K562 (cell line): Measurements from ENCODE around the gene PCDHGA5. TPM values are rescaled to one million over a fixed set of nuclear protein-coding genes. Genes with fewer than 3 reads are reported as not detected.
A peak's percentile ranks its signal among the peaks of the same experiment; 100 is the strongest.

Source experiments
- ATAC-seq: fragments of 200-7000 bp; cut with Tn5 transposase; 3 replicates; pipeline ENCODE4 v1.9.1; 2020; ENCODE audit warnings: moderate library complexity
- BruUV-seq: library from RNA; stranded (reverse); fragments of 400-500 nt; replicated peaks from 2 replicates; lab custom pipeline; 2021; lab: Mats Ljungman, UMichigan
- CTCF ChIA-PET: fragments of 300-600 bp; formaldehyde crosslinking; extraction: SDS; loops from one replicate; lab custom pipeline; 2021; ENCODE audit warnings: low intra/inter-chr PET ratio; lab: Yijun Ruan, JAX
- POLR2A ChIA-PET: fragments of 300-600, 350-650 bp; sonication (Branson Sonifier 250); formaldehyde crosslinking; extraction: SDS; loops from one replicate; lab custom pipeline; 2021; ENCODE audit warnings: antibody characterized with exemption, inconsistent platforms; lab: Yijun Ruan, JAX
- DNase-seq, 4 experiments: peaks; one replicate each; pipeline versions ENCODE4 v3.0.0 to v3.0.0-alpha.2; 2011 to 2018; ENCODE audit warnings: low spot score in 3 of 4, mixed read lengths in 3 of 4; ENCODE audit errors: extremely low read depth in 1 of 4
- FAIRE-seq: peaks from 2 replicates; lab custom pipeline; 2011; peaks lifted over from hg19 to GRCh38; lab: Jason Lieb, UNC
- H2AFZ ChIP-seq: 2 replicates; pipeline ENCODE4 v1.6.0; 2011; ENCODE audit warnings: low read depth, low read length, control low read depth, inconsistent platforms
- H3K27ac ChIP-seq: fragments of 200-600 bp; 3 replicates; pipeline ENCODE4 v1.8.0; 2011; ENCODE audit warnings: low read depth, mild to moderate bottlenecking, control low read depth, inconsistent platforms, low read length, moderate library complexity, mixed read lengths; ENCODE audit errors: extremely low read depth
- H3K27me3 ChIP-seq, 2 experiments: fragments of 300-600 bp in 1 of 2; 2 replicates in 1 of 2; 3 replicates in 1 of 2; pipeline versions ENCODE4 v1.6.0 to v1.8.0; 2011; ENCODE audit warnings: inconsistent platforms in 2 of 2, low read length in 2 of 2, mild to moderate bottlenecking in 1 of 2, mixed read lengths in 1 of 2, moderate library complexity in 1 of 2; ENCODE audit not compliant: control insufficient read depth in 2 of 2, insufficient read depth in 2 of 2
- H3K36me3 ChIP-seq: fragments of 300-600 bp; 3 replicates; pipeline ENCODE4 v1.8.0; 2011; ENCODE audit warnings: mild to moderate bottlenecking, low read length, inconsistent platforms; ENCODE audit not compliant: control insufficient read depth, insufficient read depth
- H3K4me1 ChIP-seq, 2 experiments: fragments of 200-600 bp in 1 of 2; replicated peaks in 1 of 2; 2 replicates in 1 of 2; 3 replicates in 1 of 2; pipeline versions ENCODE4 v1.5.1 to v1.8.0; 2011; ENCODE audit warnings: inconsistent platforms in 2 of 2, low read length in 2 of 2, mild to moderate bottlenecking in 1 of 2, mixed read lengths in 1 of 2, moderate library complexity in 1 of 2; ENCODE audit not compliant: control insufficient read depth in 2 of 2, insufficient read depth in 2 of 2
- H3K4me2 ChIP-seq: 2 replicates; pipeline ENCODE4 v1.6.1; 2011; ENCODE audit warnings: low read length, control low read depth, inconsistent platforms, mixed read lengths; ENCODE audit not compliant: insufficient read depth
- H3K4me3 ChIP-seq: fragments of 200-600 bp; sonication (generic), shearing (Covaris generic); 2 replicates; pipeline ENCODE4 v1.5.1; 2016; ENCODE audit warnings: control low read depth, inconsistent platforms
- H3K79me2 ChIP-seq: fragments of 200-600 bp; 3 replicates; pipeline ENCODE4 v1.8.0; 2011; ENCODE audit warnings: low read length, inconsistent platforms; ENCODE audit not compliant: control insufficient read depth, insufficient read depth
- H3K9ac ChIP-seq, 2 experiments: 2 replicates each; pipeline versions ENCODE4 v1.6.0 to v1.6.1; 2011; ENCODE audit warnings: low read depth in 2 of 2, low read length in 2 of 2, control low read depth in 1 of 2, inconsistent platforms in 1 of 2, mild to moderate bottlenecking in 1 of 2, mixed read lengths in 1 of 2; ENCODE audit not compliant: insufficient read depth in 1 of 2
- H3K9me1 ChIP-seq: one replicate; pipeline ENCODE4 v1.6.0; 2011; ENCODE audit warnings: inconsistent platforms, mild to moderate bottlenecking, low read length, moderate library complexity; ENCODE audit not compliant: control insufficient read depth, insufficient read depth
- H3K9me3 ChIP-seq: replicated peaks from 2 replicates; pipeline ENCODE4 v1.5.1; 2011; ENCODE audit warnings: low read depth, low read length, inconsistent platforms; ENCODE audit not compliant: control insufficient read depth, insufficient read depth
- H4K20me1 ChIP-seq: replicated peaks from 2 replicates; pipeline ENCODE4 v1.6.1; 2011; ENCODE audit warnings: low read length, inconsistent platforms, mixed read lengths; ENCODE audit not compliant: control insufficient read depth, insufficient read depth
- CBX1 ChIP-seq: sonication (generic); IDR thresholded peaks from 2 replicates; pipeline ENCODE4 v1.6.1; 2016; ENCODE audit warnings: antibody characterized with exemption, low read depth, mild to moderate bottlenecking
- CTCF ChIP-seq, 3 experiments: IDR thresholded peaks in 2 of 3; conservative IDR thresholded peaks in 1 of 3; 2 replicates each; pipeline ENCODE4 v1.5.1; 2011 to 2012; ENCODE audit warnings: low read length in 3 of 3, mild to moderate bottlenecking in 3 of 3, control low read depth in 2 of 3, improper control_type of control experiment in 1 of 3, inconsistent platforms in 1 of 3, low read depth in 1 of 3, mixed read lengths in 1 of 3, moderate library complexity in 1 of 3; ENCODE audit not compliant: insufficient read depth in 2 of 3
- E2F5 ChIP-seq: sonication (generic); formaldehyde crosslinking; IDR thresholded peaks from 2 replicates; pipeline ENCODE4 v1.8.0; 2022; ENCODE audit warnings: mild to moderate bottlenecking, missing genetic modification reagents
- EHMT2 ChIP-seq: fragments of 450-650 bp; IDR thresholded peaks from 2 replicates; pipeline ENCODE4 v1.6.1; 2018; ENCODE audit warnings: antibody characterized with exemption
- GATA2 ChIP-seq: sonication (generic); formaldehyde crosslinking; IDR thresholded peaks from 2 replicates; pipeline ENCODE4 v1.4.0; 2020; ENCODE audit warnings: mild to moderate bottlenecking, missing genetic modification reagents
- NFXL1 ChIP-seq: fragments of 450-650 bp; formaldehyde crosslinking; IDR thresholded peaks from 2 replicates; pipeline ENCODE4 v1.4.0; 2021; ENCODE audit warnings: mild to moderate bottlenecking
- RAD21 ChIP-seq, 2 experiments: fragments of 250-450 bp in 1 of 2; fragments of 450-650 bp in 1 of 2; sonication (Bioruptor Pico) in 1 of 2; formaldehyde crosslinking in 1 of 2; IDR thresholded peaks in 1 of 2; conservative IDR thresholded peaks in 1 of 2; 2 replicates each; pipeline versions ENCODE4 v1.4.0 to v1.8.0; 2020 to 2022; ENCODE audit warnings: mild to moderate bottlenecking in 2 of 2, moderate library complexity in 1 of 2
- YBX1 ChIP-seq: fragments of 450-650 bp; IDR thresholded peaks from 2 replicates; pipeline ENCODE4 v1.7.1; 2016; ENCODE audit warnings: mild to moderate bottlenecking
- WGBS: fragments of 100-300 bp; shearing (Covaris generic); methylation state at CpG from one replicate; pipeline ENCODE4 v1.1.6; 2016; ENCODE audit warnings: low coverage, mixed read lengths; ENCODE audit not compliant: insufficient coverage; ENCODE audit errors: missing lambda C conversion rate; 5-methylcytosine and 5-hydroxymethylcytosine counted together
- in situ Hi-C: fragments of 300-500 bp; cut with MboI; formaldehyde crosslinking; loops from 4 replicates; pipeline ENCODE4 v1.15.0; 2018; ENCODE audit warnings: inconsistent platforms, mixed read lengths
- intact Hi-C: fragments of 100-400 bp; cut with micrococcal nuclease; formaldehyde crosslinking; loops from 2 replicates; pipeline ENCODE4 v1.14.2; 2022
- polyA plus RNA-seq, 8 experiments: library from polyadenylated mRNA; depleted of rRNA in 4 of 8; stranded (reverse) in 5 of 8; unstranded in 3 of 8; fragments of >200 nt; fragmentation: Nextera tagmentation in 2 of 8; fragmentation: Illumina TruSeq in 1 of 8; extraction: Ambion mirVana in 2 of 8; extraction: Trizol in 1 of 8; gene quantifications; 2 replicates each; pipeline versions ENCODE4 v1.2.1 to v1.2.3, GENCODE V29; 2011 to 2014; ENCODE audit warnings: inconsistent platforms in 1 of 8, missing spikeins in 1 of 8
- total RNA-seq, 7 experiments: library from RNA; depleted of rRNA in 6 of 7; stranded (reverse); fragments of >200 nt in 6 of 7; fragmentation: Illumina TruSeq in 2 of 7; extraction: Trizol in 2 of 7; gene quantifications; 2 replicates each; pipeline versions ENCODE4 v1.2.1 to v1.2.3, GENCODE V29; 2011 to 2021; ENCODE audit warnings: low replicate concordance in 1 of 7

Gene PCDHGA5
- total and polyA plus RNA-seq, 9 of the 15 experiments (the other 6 are each of a cell fraction or from before 2014, with no cell fraction given) = 0.01 to 0.18 (median 0.12) TPM; not detected in 1

- Histone ChIP-seq H3K79me2 (no peaks in the 10 kb centered on the region), H3K4me2 (peak within 1 kb of the TSS; percentile 69), H3K4me3 (peak within 1 kb of the TSS; percentile 36), H3K4me1 (peaks cover 0 to 9% of the 10 kb centered on the region in 2 experiments; a peak in 2 of 5 replicates), H4K20me1 (no peaks in the 10 kb centered on the region), H3K36me3 (no peaks in the 10 kb centered on the region), H3K9ac (peak within 1 kb of the TSS in 1 of 2 experiments; percentile 69; a peak in 1 of 4 replicates), H2AFZ (peak within 1 kb of the TSS; percentile 67), H3K9me3 (no peaks in the 10 kb centered on the region), H3K27ac (no peak within 1 kb of the TSS), H3K9me1 (no peaks in the 10 kb centered on the region), H3K27me3 (peaks cover 9 to 25% of the 10 kb centered on the region in 2 experiments; a peak in 4 of 5 replicates)
- WGBS = 3% methylated on average over 37 of the region's 37 CpGs
- peak in 3 of 4 experiments; percentile 30 to 42 (median 35) for DNase-seq
- TF ChIP-seq CTCF (IDR thresholded peaks at IDR 0.05 in 2 of 3, conservative IDR thresholded peaks at IDR 0.05 in 1 of 3; ENCODE audit: insufficient read depth in 2 of 3, low read depth in 1 of 3, low read length in 3 of 3) (peak; percentile 58 to 73 (median 64)), GATA2 (no peak), CBX1 (no peak), E2F5 (CRISPR knock-in tag) (no peak), NFXL1 (CRISPR knock-in tag) (no peak), YBX1 (no peak), RAD21 (CRISPR knock-in tag; conservative IDR thresholded peaks at IDR 0.05 in 1 of 2, IDR thresholded peaks at IDR 0.05 in 1 of 2) (peak in 1 of 2 experiments; percentile 47; a peak in 3 of 4 replicates), EHMT2 (peak; percentile 33; the same call in 1 of the 2 replicates)
- in situ Hi-C loops (no loop called here), intact Hi-C loops (no loop called here)
- ChIA-PET POLR2A (no interaction called here), CTCF (interaction anchor here (0.9 kb wide), 1 partner anchor 181 kb away, joined by 5 read pairs; no protein-coding TSS in a partner anchor)
- ATAC-seq = peak; percentile 95
- FAIRE-seq = peak; percentile 89
- no TSS peak for BruUV-seq
Measured at GRCh38 chr5:141382469-141383294, 18.7 kb downstream of the PCDHGA5 start, which contains the start of gene PCDHGA7. Gene PCDHGA7 (plus strand): TSS chr5:141382742. CDS start chr5:141382900, 158 bp downstream.
